Mucosa of descending colon (tissue), 3 donors: Measurements from ENCODE around the gene RETN. TPM values are rescaled to one million over a fixed set of nuclear protein-coding genes. Genes with fewer than 3 reads are reported as not detected.
"Not testable (repeated sequence)": the region's sequence is repeated elsewhere in the genome, so short reads cannot be mapped to it uniquely, and the experiment has no call there.

Experiments used
- ATAC-seq: fragments of 200-7000 bp; cut with Tn5 transposase; one replicate; pipeline ENCODE4 v1.9.1; 2020; ENCODE audit warnings: mild to moderate bottlenecking, moderate library complexity
- DNase-seq, 3 donors: peaks; one replicate each; pipeline ENCODE4 v3.0.0-alpha.2; 2020
- H3K36me3 ChIP-seq: fragments of 200-600 bp; one replicate; pipeline ENCODE4 v1.8.0; 2021; ENCODE audit warnings: low read depth, mild to moderate bottlenecking
- H3K4me1 ChIP-seq: fragments of 200-600 bp; one replicate; pipeline ENCODE4 v1.8.0; 2021; ENCODE audit warnings: low read depth, mild to moderate bottlenecking
- H3K4me3 ChIP-seq: fragments of 200-600 bp; one replicate; pipeline ENCODE4 v1.8.0; 2021; ENCODE audit warnings: mild to moderate bottlenecking
- H3K9me3 ChIP-seq: fragments of 200-600 bp; one replicate; pipeline ENCODE4 v1.8.0; 2021; ENCODE audit warnings: mild to moderate bottlenecking
- CTCF ChIP-seq: fragments of 200-600 bp; IDR thresholded peaks from one replicate; pipeline ENCODE4 v1.8.0; 2022; ENCODE audit warnings: antibody characterized with exemption, mild to moderate bottlenecking
- intact Hi-C, 2 donors: fragments of 100-400 bp; cut with DNase I in 1 of 2; cut with micrococcal nuclease in 1 of 2; formaldehyde crosslinking; loops; one replicate each; pipeline versions ENCODE4 v1.11.0 to v1.11.1; 2022; cut with DNase I, micrococcal nuclease
- total RNA-seq, 3 donors: library from RNA; stranded (reverse); fragmentation: NEBNext Ultra II Directional in 2 of 3; extraction: Animal tissue kit (Norgen Biotek cat#: 25700) in 2 of 3; gene quantifications; one replicate each; pipeline versions ENCODE4 v1.2.1 to v1.2.4, GENCODE V29; 2021 to 2023
- donor health status: DM: no; HTN: no; CAD: no; lungs with moderate emphysema.
- donor health status: DM: no; HTN: no; CAD: no.
- donor health status: DM: no; HTN: yes; CAD: no.

RETN gene
- total RNA-seq, 3 donors from 2014 or later: not detected

- no peak for TF ChIP-seq CTCF
- DNase-seq (no peak), ATAC-seq (no peak)
- H3K4me1 ChIP-seq: peaks cover 6% of the 10 kb centered on the region
- no peaks in the 10 kb centered on the region for H3K36me3 ChIP-seq
- H3K4me3 ChIP-seq: no peak overlapping the region
- intact Hi-C loops: no loop called here
- no peaks in the 10 kb centered on the region for H3K9me3 ChIP-seq
Observed at GRCh38 chr19:7640803-7641202, 28.0 kb upstream of the RETN start.

GRCh38 chr19:7641290-7642276 is 27.3 kb upstream of the RETN start:
- Histone ChIP-seq H3K4me1 (peaks cover 4% of the 10 kb centered on the region), H3K9me3 (no peaks in the 10 kb centered on the region), H3K36me3 (no peaks in the 10 kb centered on the region), H3K4me3 (no peak overlapping the region)
- intact Hi-C loops: no loop called here
- ATAC-seq (no peak), DNase-seq (peak in 1 of 3 donors; percentile 11)
- no peak for TF ChIP-seq CTCF

DNA sequence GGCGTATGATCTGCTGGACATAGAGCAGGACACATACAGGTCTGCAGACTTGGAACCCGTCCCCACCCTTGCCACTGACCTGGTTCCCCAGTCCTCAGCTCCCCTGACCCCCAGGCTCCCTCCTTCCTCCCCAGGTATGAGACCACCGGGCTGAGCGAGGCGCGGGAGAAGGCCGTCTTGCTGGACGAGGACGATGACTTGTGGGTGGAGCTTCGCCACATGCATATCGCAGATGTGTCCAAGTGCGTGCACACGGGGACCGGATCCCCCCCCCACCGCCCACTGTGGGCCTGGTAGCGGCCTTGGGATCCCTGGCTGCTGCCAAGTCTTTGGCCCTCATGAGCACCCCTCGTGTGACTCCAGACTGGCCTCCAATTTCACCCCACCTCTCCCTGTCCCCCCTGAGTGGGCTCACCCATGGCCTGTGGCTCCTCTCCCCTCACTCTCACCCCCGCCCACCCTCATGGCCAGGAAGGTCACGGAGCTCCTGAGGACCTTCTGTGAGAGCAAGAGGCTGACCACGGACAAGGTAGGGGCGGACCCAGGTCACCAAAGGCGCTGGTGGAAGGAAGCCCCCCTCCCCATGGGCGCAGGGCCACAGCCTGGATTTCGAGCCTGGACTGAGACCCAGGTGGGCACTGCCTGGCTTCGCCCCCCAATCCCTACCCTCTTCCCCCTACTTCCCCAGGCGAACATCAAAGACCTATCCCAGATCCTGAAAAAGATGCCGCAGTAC is 26.4 kb upstream of the RETN start:
- intact Hi-C loops: no loop called here
- Histone ChIP-seq H3K4me1 (no peaks in the 10 kb centered on the region), H3K4me3 (no peak overlapping the region), H3K36me3 (no peaks in the 10 kb centered on the region), H3K9me3 (no peaks in the 10 kb centered on the region)
- ATAC-seq: no peak
- no peak for TF ChIP-seq CTCF
- peak in 1 of 3 donors; percentile 30 for DNase-seq

- no peak overlapping the region for H3K4me3 ChIP-seq
- ATAC-seq: no peak
- no peaks in the 10 kb centered on the region for H3K4me1 ChIP-seq
- TF ChIP-seq CTCF: no peak
- intact Hi-C loops: no loop called here
- no peaks in the 10 kb centered on the region for H3K36me3 ChIP-seq
- H3K9me3 ChIP-seq: no peaks in the 10 kb centered on the region
- DNase-seq: peak in 1 of 3 donors; percentile 20
Observed at GRCh38 chr19:7643031-7643415, 25.8 kb upstream of the RETN start.

- H3K36me3 ChIP-seq, H3K9me3 ChIP-seq, H3K4me1 ChIP-seq, H3K4me3 ChIP-seq, intact Hi-C loops: not testable (repeated sequence)
- ATAC-seq: peak; percentile 46
- DNase-seq: peak in 1 of 3 donors; percentile 53
Observed at GRCh38 chr19:7643629-7644549, 25.0 kb upstream of the RETN start.
